Neural progenitor cell (in vitro differentiated cells): ENCODE measurements around the gene LINC01488.

Experiments used
- CTCF ChIP-seq: fragments of 200-600 bp; sonication (generic); IDR thresholded peaks from 2 replicates; pipeline ENCODE4 v1.5.1; 2017; ENCODE audit warnings: antibody characterized with exemption, mild to moderate bottlenecking
- EZH2 ChIP-seq: fragments of 200-600 bp; sonication (generic); IDR thresholded peaks from 2 replicates; pipeline ENCODE4 v1.6.1; 2017; ENCODE audit warnings: antibody characterized with exemption, mild to moderate bottlenecking, moderate library complexity
- EZH2phosphoT487 ChIP-seq: fragments of 200-600 bp; sonication (generic); IDR thresholded peaks from 2 replicates; pipeline ENCODE4 v1.6.1; 2017; ENCODE audit warnings: antibody characterized with exemption

DNA sequence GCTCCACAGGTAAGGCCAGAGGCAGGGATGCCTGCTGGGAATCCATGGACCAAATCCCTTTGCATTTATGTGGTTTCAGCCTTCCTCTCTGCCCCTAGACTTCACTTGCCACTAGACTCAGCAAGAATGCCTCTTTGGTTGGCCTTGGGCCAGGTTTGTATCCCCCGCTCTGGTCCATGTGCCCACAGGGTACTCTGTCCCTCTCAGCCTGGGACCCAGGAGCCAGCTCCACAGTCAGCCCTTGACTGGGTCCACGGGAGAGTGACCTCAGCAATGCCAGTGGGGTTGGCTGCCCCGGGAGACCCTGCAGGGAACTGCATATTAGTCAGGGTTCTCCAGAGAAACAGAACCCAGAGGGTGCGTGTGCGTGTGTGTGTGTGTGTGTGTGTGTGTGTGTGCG is 28.3 kb upstream of the LINC01488 start:
- TF ChIP-seq CTCF (no peak), EZH2 (no peak), EZH2phosphoT487 (no peak)
